Stomach (tissue), 9 donors: Measurements from ENCODE around the gene NDUFB5. TPM values are rescaled to one million over a fixed set of nuclear protein-coding genes. Genes with fewer than 3 reads are reported as not detected.

Source experiments
- DNase-seq, 2 donors: peaks; one replicate each; pipeline versions ENCODE4 v3.0.0 to v3.0.0-alpha.2; 2013 to 2019
- H3K27ac ChIP-seq, 5 donors: fragments of 200-600 bp in 4 of 5; sonication (generic) in 4 of 5; one replicate each; pipeline ENCODE4 v1.5.1; 2013 to 2019; ENCODE audit warnings: mild to moderate bottlenecking in 1 of 5, moderate library complexity in 1 of 5
- H3K27me3 ChIP-seq, 3 donors: fragments of 200-600 bp; sonication (generic); one replicate each; pipeline ENCODE4 v1.5.1; 2017 to 2019; ENCODE audit warnings: mixed run types in 1 of 3
- H3K36me3 ChIP-seq, 4 donors: fragments of 200-600 bp; sonication (generic); 1 replicate in 3 of 4; 2 replicates in 1 of 4; pipeline ENCODE4 v1.5.1; 2016 to 2019
- H3K4me1 ChIP-seq, 4 donors: fragments of 200-600 bp; sonication (generic); one replicate each; pipeline ENCODE4 v1.5.1; 2016 to 2019
- H3K4me3 ChIP-seq, 4 donors: fragments of 200-600 bp; sonication (generic) in 3 of 4; one replicate each; pipeline ENCODE4 v1.5.1; 2016 to 2019; ENCODE audit warnings: mild to moderate bottlenecking in 1 of 4
- H3K9me3 ChIP-seq, 4 donors: fragments of 200-600 bp; sonication (generic); one replicate each; pipeline ENCODE4 v1.5.1; 2016 to 2019
- EP300 ChIP-seq: sonication (generic); formaldehyde crosslinking; IDR thresholded peaks from one replicate; pipeline ENCODE4 v1.6.1; 2017; ENCODE audit warnings: antibody characterized with exemption
- POLR2A ChIP-seq, 4 donors: fragments of 450-650 bp; IDR thresholded peaks; one replicate each; pipeline ENCODE4 v1.6.1; 2016; ENCODE audit warnings: antibody characterized with exemption in 4 of 4, control low read depth in 2 of 4, mild to moderate bottlenecking in 1 of 4, moderate library complexity in 1 of 4
- POLR2AphosphoS5 ChIP-seq, 3 donors: sonication (generic); formaldehyde crosslinking; IDR thresholded peaks; one replicate each; pipeline ENCODE4 v1.6.1; 2016; ENCODE audit warnings: antibody characterized with exemption in 3 of 3
- WGBS, 5 donors: extraction: QIAGEN DNeasy Blood & Tissue Kit in 3 of 5; methylation state at CpG; one replicate each; pipeline versions ENCODE4 v1.1.5 to v1.1.7; 2013 to 2018; 5-methylcytosine and 5-hydroxymethylcytosine counted together
- intact Hi-C: fragments of 100-400 bp; cut with DNase I; formaldehyde crosslinking; loops from one replicate; pipeline ENCODE4 v1.15.1; 2023; ENCODE audit warnings: low total_unique reads
- polyA plus RNA-seq, 3 donors: library from polyadenylated mRNA; stranded (reverse); fragments of 200-250 nt; gene quantifications; one replicate each; pipeline ENCODE4 v1.2.3, GENCODE V29; 2013
- total RNA-seq, 5 donors: library from RNA; depleted of rRNA; stranded (reverse); fragments of >200 nt; gene quantifications; one replicate each; pipeline versions ENCODE4 v1.1.0 to v1.2.3, GENCODE V29; 2014 to 2016
- TF ChIP-seq, protein P1 (sequence below), 7 experiments: fragments of 450-650 bp in 4 of 7; fragments of 200-600 bp in 3 of 7; sonication (generic) in 3 of 7; IDR thresholded peaks; one replicate each; pipeline ENCODE4 v1.5.1; 2016 to 2019; ENCODE audit warnings: antibody characterized with exemption in 7 of 7, control low read depth in 2 of 7, mild to moderate bottlenecking in 1 of 7
- donor health status: healthy with polysubstance abuse.
- donor health status: Bipolar disorder and iron deficiency.
- donor health status: healthy.

The NDUFB5 gene
- total and polyA plus RNA-seq, 8 donors, result 13.3 to 142 (median 91.5) TPM

DNA sequence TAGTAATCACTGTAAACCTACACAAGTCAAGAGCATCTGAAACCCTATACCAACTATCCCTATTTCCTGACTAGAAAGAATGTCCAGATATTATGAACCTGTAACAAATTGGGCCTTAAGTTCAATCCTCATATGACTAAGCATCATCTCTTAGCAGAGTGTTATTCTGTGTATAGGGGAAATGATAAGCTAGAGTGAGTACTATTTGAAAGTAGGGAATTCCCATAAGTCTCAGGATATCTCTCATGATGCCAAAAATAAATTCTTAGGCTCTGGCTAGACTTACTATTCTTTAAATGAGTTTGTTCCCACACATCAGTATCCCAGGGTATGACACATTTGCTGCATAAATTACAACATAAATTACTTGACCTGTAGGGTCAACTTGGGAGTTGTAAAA is 15.5 kb upstream of the NDUFB5 start:
- no peak overlapping the region for H3K4me3 ChIP-seq
- H3K27me3 ChIP-seq, result no peaks in the 10 kb centered on the region
- TF ChIP-seq, protein P1, sequence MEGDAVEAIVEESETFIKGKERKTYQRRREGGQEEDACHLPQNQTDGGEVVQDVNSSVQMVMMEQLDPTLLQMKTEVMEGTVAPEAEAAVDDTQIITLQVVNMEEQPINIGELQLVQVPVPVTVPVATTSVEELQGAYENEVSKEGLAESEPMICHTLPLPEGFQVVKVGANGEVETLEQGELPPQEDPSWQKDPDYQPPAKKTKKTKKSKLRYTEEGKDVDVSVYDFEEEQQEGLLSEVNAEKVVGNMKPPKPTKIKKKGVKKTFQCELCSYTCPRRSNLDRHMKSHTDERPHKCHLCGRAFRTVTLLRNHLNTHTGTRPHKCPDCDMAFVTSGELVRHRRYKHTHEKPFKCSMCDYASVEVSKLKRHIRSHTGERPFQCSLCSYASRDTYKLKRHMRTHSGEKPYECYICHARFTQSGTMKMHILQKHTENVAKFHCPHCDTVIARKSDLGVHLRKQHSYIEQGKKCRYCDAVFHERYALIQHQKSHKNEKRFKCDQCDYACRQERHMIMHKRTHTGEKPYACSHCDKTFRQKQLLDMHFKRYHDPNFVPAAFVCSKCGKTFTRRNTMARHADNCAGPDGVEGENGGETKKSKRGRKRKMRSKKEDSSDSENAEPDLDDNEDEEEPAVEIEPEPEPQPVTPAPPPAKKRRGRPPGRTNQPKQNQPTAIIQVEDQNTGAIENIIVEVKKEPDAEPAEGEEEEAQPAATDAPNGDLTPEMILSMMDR (IDR thresholded peaks at IDR 0.05), result no peak
- TF ChIP-seq POLR2AphosphoS5 (IDR thresholded peaks at IDR 0.05), result no peak
- no peak for TF ChIP-seq EP300
- no peak for TF ChIP-seq POLR2A (IDR thresholded peaks at IDR 0.05)
- peaks cover 49 to 100% (median 100%) of the 10 kb centered on the region in 4 donors for H3K36me3 ChIP-seq
- no peak for DNase-seq
- intact Hi-C loops, result no loop called here
- H3K9me3 ChIP-seq, result no peaks in the 10 kb centered on the region
- H3K27ac ChIP-seq, result no peak overlapping the region
- no peaks in the 10 kb centered on the region for H3K4me1 ChIP-seq

DNA sequence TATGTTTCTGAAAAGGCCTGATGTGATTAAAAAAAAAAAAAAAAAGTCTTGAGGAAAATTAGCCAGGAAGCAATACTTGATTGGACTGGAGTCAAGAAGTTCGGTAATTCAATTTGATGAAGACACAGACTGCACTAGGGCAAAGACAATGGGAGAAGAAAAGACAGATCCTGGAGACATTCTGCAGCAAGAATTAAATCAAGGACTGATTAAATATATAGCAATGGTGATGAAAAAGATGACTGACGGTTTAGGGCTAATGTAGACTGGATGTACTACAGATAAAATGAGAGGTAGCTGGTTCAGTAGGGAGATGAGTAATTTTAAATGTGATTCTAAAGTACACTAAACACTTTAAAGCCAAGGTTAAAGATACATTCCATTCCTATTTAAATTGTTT is 13.9 kb upstream of the NDUFB5 start:
- no peak overlapping the region for H3K4me3 ChIP-seq
- peaks cover 52 to 100% (median 100%) of the 10 kb centered on the region in 4 donors for H3K36me3 ChIP-seq
- no peaks in the 10 kb centered on the region for H3K4me1 ChIP-seq
- H3K9me3 ChIP-seq, result no peaks in the 10 kb centered on the region
- no peaks in the 10 kb centered on the region for H3K27me3 ChIP-seq
- WGBS, 5 donors, result 68 to 81% (median 79%) methylated on average over 2 of the region's 2 CpGs
- TF ChIP-seq POLR2AphosphoS5 (IDR thresholded peaks at IDR 0.05) (no peak), EP300 (no peak), POLR2A (IDR thresholded peaks at IDR 0.05) (no peak)
- TF ChIP-seq, protein P1 (IDR thresholded peaks at IDR 0.05), result no peak
- H3K27ac ChIP-seq, result no peak overlapping the region
- intact Hi-C loops, result no loop called here
- peak in 1 of 2 donors; percentile 23 for DNase-seq

- peak in 1 of 2 donors; percentile 12 for DNase-seq
- 61 to 84% (median 79%) methylated on average over 1 of the region's 1 CpG for WGBS, 5 donors
- no peaks in the 10 kb centered on the region for H3K27me3 ChIP-seq
- no peaks in the 10 kb centered on the region for H3K9me3 ChIP-seq
- H3K27ac ChIP-seq, result no peak overlapping the region
- intact Hi-C loops, result no loop called here
- no peaks in the 10 kb centered on the region for H3K4me1 ChIP-seq
- H3K36me3 ChIP-seq, result peaks cover 52 to 100% (median 100%) of the 10 kb centered on the region in 4 donors
- TF ChIP-seq, protein P1 (IDR thresholded peaks at IDR 0.05), result no peak
- no peak for TF ChIP-seq POLR2AphosphoS5 (IDR thresholded peaks at IDR 0.05)
- no peak for TF ChIP-seq POLR2A (IDR thresholded peaks at IDR 0.05)
- TF ChIP-seq EP300, result no peak
- H3K4me3 ChIP-seq, result no peak overlapping the region
These were observed 13.3 kb upstream of the NDUFB5 start for GRCh38 chr3:179591313-179591712.

- WGBS, 5 donors, result 89 to 96% (median 90%) methylated on average over 4 of the region's 4 CpGs
- Histone ChIP-seq H3K4me3 (no peak overlapping the region), H3K27me3 (no peaks in the 10 kb centered on the region), H3K9me3 (no peaks in the 10 kb centered on the region), H3K4me1 (peaks cover 7 to 16% (median 12%) of the 10 kb centered on the region in 4 donors), H3K36me3 (peaks cover 48 to 80% (median 78%) of the 10 kb centered on the region in 4 donors), H3K27ac (no peak overlapping the region)
- no peak for DNase-seq
- no peak for TF ChIP-seq EP300
- TF ChIP-seq, protein P1 (IDR thresholded peaks at IDR 0.05), result no peak
- no peak for TF ChIP-seq POLR2A (IDR thresholded peaks at IDR 0.05)
- intact Hi-C loops, result no loop called here
These were observed 5.1 kb upstream of the NDUFB5 start for GRCh38 chr3:179599531-179599930.
